T-helper 1 cell (primary cell): ENCODE results near the gene TSC22D2.
"Not testable (repeated sequence)": the region's sequence is repeated elsewhere in the genome, so short reads cannot be mapped to it uniquely, and the experiment has no call there.

Experiments used
- DNase-seq, 5 donors: peaks; one replicate each; pipeline ENCODE4 v3.0.0-alpha.2; 2012 to 2020

TSC22D2 gene

GRCh38 chr3:150490277-150490986 lies 82.3 kb downstream of the TSC22D2 start:
- no peak for DNase-seq

- DNase-seq, result no peak
Observed at GRCh38 chr3:150494411-150494977, 86.4 kb downstream of the TSC22D2 start.

- DNase-seq, result no peak
Observed at GRCh38 chr3:150495149-150495548, 87.1 kb downstream of the TSC22D2 start.

- DNase-seq, result peak in 1 of 5 donors; percentile 33
Observed at GRCh38 chr3:150495563-150496168, 87.6 kb downstream of the TSC22D2 start.

- DNase-seq, result no peak
Observed at GRCh38 chr3:150497956-150498355, 89.9 kb downstream of the TSC22D2 start.

- DNase-seq, result not testable (repeated sequence)
Observed at GRCh38 chr3:150500960-150501359, 92.9 kb downstream of the TSC22D2 start.

- no peak for DNase-seq
Observed at GRCh38 chr3:150503402-150504099, 95.5 kb downstream of the TSC22D2 start.

GRCh38 chr3:150504483-150504882 lies 96.4 kb downstream of the TSC22D2 start:
- no peak for DNase-seq

GRCh38 chr3:150508401-150508800 lies 100.3 kb downstream of the TSC22D2 start:
- no peak for DNase-seq

- DNase-seq, result no peak
Observed at GRCh38 chr3:150509780-150510179, 101.7 kb downstream of the TSC22D2 start.

GRCh38 chr3:150511122-150511821 lies 103.2 kb downstream of the TSC22D2 start:
- DNase-seq, result no peak

GRCh38 chr3:150515210-150515609 lies 107.1 kb downstream of the TSC22D2 start:
- no peak for DNase-seq
